Nucleus accumbens (tissue), 56 donors: ENCODE data around the gene TK2.

ENCODE experiments used
- DNase-seq, 56 donors: peaks; one replicate each; lab custom pipeline; 2025; lab: John Stamatoyannopoulos, UW

TK2 gene

GRCh38 chr16:66486773-66487579, 62.9 kb downstream of the TK2 start:
- peak in 6 of 56 donors; percentile 9 to 21 (median 19) for DNase-seq

GRCh38 chr16:66486199-66486772, 63.6 kb downstream of the TK2 start:
- DNase-seq = no peak

- no peak for DNase-seq
These were observed 64.5 kb downstream of the TK2 start for GRCh38 chr16:66485376-66485775.

DNA sequence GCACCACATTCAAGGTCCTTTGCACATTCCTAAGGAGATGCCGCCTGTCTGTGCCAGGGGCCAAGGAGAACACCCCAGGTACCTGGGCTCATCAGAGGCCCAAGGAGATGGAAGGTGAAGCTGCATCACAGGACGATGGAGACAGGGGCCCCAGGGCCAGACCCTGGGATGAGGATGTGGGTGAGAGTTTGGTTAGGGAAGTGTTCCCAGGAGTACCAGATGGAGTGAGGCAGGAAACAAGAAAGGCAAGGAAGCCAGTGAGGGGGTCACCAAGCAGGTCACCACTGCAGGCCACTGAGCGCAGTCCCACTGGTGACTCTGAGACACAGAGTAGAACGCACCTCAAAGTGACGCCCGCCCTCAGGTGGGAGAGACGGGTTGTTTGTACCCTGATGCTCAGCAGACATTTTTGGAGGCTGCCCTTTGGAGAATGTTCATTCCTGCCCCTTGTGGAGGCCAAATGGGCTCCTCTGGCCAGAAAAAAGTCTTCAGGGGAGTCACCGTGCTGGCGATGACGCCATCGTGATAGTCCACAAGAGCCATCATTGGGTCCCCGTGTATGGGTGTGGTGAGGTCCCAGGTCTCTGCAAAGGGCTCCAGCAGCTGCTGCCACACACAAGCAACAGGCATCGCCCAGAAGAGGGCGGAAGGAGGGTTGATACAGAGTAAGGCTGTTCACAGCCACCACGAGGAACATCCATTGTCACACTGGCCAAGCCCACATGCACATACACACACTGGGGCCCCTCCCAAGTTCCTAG, 65.3 kb downstream of the TK2 start:
- no peak for DNase-seq

DNA sequence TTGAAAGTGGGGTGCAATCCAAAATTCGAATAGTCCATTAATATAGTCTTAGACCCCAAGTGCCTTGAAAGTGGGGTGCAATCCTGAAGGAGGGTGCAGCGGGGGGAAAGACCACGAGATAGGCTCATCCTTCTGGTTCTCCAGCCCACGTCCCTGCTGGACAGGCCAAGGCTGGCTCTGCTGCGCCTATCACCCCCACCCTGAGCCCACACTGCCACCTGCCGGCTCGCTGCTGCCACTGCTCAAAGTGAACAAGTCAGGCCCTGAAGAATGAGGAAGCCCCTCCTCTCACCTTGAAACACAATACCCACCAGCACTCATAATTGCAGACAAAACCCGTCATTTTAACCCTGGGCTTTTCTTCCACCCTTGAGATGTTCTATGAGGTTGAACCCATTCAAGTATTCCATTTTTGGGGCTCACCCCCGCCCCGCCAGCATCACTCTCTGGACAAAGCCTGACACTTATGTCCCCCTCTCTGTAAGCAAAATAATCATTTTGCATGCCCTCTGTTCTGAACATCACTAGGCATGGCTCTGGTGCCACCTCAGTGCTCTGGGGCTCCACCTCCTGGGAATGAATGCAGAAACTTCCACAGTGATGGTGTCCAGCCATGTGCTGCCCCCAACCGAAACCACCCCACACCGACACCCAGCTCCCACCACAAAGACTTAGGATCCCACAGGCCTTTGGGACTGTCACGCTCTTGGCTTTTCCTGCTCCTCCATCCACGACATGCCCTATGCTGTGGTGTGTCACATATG, 66.1 kb downstream of the TK2 start:
- peak in 48 of 56 donors; percentile 16 to 84 (median 44) for DNase-seq

- DNase-seq = no peak
These were observed 68.0 kb downstream of the TK2 start for GRCh38 chr16:66481943-66482390.

DNA sequence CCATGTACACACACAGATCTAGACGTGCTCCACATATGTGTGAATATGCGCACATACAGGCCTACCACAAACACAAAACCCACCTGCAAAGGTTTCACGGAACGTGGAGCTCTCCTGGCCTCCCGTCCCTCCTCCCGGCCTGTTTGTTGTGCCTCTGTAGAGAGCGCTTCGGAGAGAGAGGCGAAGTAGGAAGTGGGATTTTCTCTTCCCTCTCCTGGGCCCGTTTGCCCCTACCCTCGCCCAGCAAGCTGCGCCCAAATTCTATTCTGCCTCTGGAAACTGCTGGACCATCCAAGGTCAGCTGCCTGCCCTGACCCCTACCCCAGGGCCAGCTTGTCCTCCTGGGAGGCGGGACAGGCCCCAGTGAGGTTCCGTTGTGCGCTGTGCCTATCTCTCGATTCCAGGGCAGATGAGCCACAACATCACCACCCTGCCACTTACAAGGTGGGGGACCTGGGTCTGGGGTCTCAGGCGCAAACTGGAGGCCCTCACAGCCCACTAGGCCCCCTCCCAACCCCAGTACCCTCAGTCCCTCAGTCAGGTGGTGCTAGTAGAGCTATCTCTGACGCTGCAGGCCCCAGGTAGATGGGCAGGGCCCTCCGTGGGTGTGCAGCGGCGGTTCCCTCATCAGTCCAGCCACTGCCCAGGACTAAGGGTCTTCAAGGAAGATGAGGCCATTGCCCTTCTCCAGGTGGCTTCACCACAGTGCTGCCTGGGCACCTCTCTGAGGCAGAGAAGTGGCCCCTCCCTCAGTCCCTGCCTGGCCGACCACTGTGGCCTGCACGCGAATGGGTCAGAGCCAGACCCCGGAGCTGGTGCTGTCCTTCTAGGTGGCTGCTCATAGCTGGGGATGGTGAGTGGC, 68.6 kb downstream of the TK2 start:
- no peak for DNase-seq

GRCh38 chr16:66480265-66481080, 69.4 kb downstream of the TK2 start:
- no peak for DNase-seq

DNA sequence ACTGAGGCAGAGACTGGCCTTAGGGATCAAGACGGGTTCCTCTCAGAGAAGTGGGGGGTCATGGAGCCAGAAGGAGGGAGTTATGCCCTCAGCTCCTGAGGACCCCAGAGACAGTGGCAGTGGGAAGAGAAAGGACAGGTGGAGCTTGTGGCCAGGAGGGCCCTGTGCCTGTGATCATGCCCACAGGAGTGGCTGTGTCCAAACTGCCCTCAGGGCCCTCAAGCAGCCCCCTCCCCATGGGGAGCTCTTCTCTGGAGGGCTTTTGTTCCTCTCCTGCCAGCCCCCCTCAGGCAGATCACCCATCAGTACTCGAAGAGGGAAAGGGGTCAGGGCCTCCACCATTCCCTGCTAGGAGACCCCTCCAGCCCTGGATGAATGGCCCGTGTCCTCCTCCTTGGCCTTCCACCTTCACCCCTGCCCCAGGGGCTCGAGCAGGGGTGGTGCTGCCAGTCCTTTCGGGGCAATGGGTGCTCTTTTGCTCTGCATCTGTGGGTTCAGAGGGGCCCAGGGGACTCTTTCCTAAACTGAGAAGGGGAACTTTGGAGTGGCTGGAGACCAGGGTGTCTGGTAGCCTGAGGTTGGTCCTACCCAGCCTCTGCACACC, 70.2 kb downstream of the TK2 start:
- no peak for DNase-seq

DNA sequence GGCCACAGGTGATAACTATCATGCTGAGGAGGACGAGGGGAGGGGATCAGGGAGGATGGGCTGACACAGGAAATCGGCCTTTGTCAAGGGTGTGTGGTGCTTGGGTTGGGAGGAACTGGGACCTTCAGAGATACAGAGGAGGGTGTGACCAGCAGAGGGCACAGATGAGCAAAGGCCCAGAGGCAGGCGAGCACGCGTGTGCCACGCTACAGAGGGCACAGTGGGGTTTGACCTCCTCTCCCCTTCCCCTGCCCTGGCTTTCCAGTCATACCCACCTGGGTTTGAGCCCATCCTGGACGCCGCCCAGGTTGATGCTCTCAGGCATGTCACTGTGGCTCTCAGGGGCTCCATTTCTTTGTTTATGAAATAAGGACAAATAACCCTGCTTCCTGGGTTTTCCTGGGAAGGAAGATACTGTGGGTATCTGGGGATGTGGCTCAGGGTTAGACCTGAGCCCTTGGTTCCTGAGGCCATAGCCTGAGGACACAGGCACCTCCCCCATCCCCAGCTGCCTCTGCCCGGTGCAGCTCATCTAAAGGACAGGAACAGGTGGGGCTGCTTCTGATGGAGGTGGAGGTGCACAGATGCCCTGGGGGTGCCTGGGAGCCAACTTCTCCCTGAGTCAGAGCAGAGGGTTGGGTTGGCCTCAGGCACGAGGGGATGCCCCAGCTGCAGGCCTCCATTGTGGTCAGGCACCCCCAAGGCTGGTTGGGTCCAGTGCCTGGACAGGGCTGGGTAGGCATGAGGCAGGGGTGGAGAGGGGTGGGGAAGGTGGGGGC, 71.0 kb downstream of the TK2 start:
- DNase-seq = peak in 40 of 56 donors; percentile 8 to 71 (median 30)

DNA sequence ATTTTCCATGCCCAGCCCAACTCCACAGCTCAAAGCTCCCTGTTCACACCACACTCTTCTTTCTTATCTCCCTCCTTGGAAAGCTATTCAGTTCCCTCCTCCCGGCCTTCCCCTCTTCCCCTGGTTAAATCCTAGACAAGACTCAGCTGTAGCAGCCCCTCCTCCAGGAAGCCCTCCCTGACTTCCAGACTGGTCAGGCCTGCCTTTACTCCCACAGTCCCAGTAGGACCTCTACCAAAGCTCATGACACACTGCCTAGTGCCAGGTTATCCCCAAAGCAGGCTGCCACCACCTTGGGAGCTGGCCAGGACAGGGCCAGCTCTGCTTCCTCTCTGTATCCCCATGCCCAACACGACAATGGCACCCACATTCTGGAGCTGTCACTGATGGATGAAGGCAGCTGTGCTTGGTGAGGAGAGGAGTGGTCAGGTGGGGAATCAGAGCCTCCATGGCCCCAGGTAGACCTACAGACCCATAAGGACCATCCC, 72.8 kb downstream of the TK2 start:
- DNase-seq = no peak

DNA sequence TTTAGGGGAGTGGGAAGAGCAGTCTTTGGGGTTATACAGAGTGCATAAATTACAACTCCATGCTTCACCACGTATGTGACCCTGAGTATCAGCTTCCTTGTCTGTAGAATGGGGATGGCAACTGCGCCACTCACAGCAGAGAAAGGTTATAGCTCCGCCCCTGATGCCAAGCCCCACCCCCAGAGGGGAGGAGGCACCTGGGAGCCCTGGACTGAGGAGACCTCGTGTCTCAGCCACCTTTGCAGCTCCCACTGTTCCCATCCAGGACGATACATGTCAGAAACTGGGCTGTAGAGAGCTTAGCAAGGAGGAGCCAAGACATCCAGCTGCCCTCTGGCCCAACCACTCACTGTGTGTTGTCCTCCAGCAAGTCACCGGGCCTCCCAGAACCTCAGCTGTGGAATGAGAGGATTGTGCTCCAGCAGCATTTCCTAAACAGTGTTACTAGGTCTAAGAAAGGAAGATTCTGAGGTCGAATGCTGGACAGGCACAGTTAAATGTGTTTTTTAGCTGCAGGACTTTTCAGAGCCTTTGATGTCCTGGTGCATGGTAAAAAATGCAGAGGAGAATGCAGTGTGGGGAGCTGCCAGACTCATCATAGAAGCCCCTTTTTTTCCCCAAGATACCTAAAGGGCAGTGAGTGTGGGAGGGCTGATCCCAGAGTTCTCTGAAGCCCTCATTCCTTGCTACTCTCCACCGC, 73.4 kb downstream of the TK2 start:
- DNase-seq = no peak

GRCh38 chr16:66475232-66475631, 74.7 kb downstream of the TK2 start:
- DNase-seq = no peak

DNA sequence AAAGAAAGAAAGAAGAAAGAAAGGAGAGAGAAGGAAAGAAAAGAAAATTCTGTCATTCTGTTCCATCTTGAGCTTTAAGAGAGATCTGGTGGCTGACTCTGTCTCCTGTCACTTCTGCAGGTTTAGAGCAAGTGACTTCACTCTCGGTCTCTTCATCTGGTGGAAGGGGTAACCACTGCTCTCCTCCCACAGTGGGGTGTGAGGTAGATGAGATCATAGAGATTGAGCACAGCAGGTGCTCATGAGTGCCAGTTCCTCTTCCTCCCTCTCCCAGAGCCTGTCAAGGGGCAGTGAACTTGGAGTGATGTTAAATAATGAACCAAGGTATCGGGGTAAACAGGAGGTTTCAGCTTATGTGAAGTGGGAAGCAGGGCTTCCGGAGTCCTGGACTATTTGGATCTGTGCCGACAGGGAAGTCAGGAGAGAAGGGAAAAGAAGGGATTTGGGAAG, 75.1 kb downstream of the TK2 start:
- no peak for DNase-seq

DNA sequence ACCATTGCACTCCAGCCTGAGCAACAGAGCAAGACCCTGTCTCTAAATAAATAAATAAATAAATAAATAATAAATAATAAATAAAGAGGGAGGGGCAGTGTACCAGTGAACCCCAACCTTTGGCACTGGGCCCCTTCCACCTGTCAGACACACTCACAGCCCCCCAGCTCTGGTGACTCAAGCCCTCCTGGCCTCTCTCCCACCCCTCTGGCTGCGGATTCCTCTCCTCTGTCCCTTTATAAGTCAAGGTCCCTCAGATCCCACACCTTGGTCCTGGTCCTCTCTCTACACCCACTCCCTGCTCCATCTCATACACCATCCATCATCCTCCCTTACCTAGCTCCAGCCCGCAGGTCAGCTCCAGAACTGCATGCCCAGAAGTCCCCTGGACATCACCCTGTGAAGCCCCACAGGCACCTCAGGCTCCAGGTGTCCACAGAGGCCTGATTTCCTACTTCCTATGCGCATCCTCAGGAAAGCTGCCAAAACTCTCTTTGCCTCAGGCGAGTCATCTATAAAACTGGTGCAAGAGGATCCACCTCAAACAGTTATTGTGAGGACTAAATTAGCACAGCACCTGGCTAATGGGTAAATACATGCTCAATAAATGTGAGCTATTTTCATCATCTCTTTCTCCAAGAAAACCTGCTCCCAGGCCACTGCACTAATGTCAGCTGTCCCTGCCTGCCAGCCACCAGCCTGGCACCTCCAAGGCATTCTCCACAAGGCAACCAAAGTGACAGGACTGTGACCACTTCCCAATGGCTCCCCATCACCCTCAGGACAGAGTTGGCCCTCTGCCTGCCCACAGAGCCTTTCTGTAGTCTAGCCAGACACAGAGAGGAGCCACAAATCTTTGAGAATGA, 76.0 kb downstream of the TK2 start:
- no peak for DNase-seq
